HEK293T (cell line): Measurements from ENCODE around the gene ARMC12.

Experiments used
- CTCF ChIA-PET: fragments of 350-600 bp; formaldehyde crosslinking; extraction: SDS; loops from one replicate; lab custom pipeline; 2021; ENCODE audit warnings: antibody characterized with exemption, inconsistent platforms; lab: Yijun Ruan, JAX
- POLR2A ChIA-PET: fragments of 350-600 bp; formaldehyde crosslinking; extraction: SDS; loops from one replicate; lab custom pipeline; 2020; ENCODE audit warnings: antibody characterized with exemption, inconsistent platforms; lab: Yijun Ruan, JAX
- DNase-seq: peaks from one replicate; pipeline ENCODE4 v3.0.0; 2012; ENCODE audit warnings: mixed read lengths; ENCODE audit errors: extremely low spot score
- ARNT ChIP-seq: fragments of 450-650 bp; IDR thresholded peaks from 2 replicates; pipeline ENCODE4 v1.6.1; 2017; ENCODE audit warnings: mild to moderate bottlenecking
- BHLHE40 ChIP-seq: fragments of 450-650 bp; IDR thresholded peaks from 2 replicates; pipeline ENCODE4 v1.6.1; 2016; ENCODE audit warnings: mild to moderate bottlenecking, moderate library complexity, borderline replicate concordance
- CTBP1 ChIP-seq: fragments of 450-650 bp; IDR thresholded peaks from 2 replicates; pipeline ENCODE4 v1.6.1; 2016; ENCODE audit warnings: borderline replicate concordance
- ELF4 ChIP-seq: fragments of 450-650 bp; IDR thresholded peaks from 2 replicates; pipeline ENCODE4 v1.6.1; 2017; ENCODE audit warnings: antibody characterized with exemption
- FOXA1 ChIP-seq: fragments of 450-650 bp; IDR thresholded peaks from 2 replicates; pipeline ENCODE4 v1.6.1; 2016; ENCODE audit warnings: mild to moderate bottlenecking
- FOXK2 ChIP-seq: fragments of 450-650 bp; IDR thresholded peaks from 2 replicates; pipeline ENCODE4 v1.6.1; 2016; ENCODE audit warnings: mild to moderate bottlenecking
- FOXM1 ChIP-seq: fragments of 450-650 bp; IDR thresholded peaks from 2 replicates; pipeline ENCODE4 v1.6.1; 2017; ENCODE audit warnings: mild to moderate bottlenecking, borderline replicate concordance
- HDGF ChIP-seq: fragments of 450-650 bp; IDR thresholded peaks from 2 replicates; pipeline ENCODE4 v1.6.1; 2017; ENCODE audit warnings: antibody characterized with exemption, borderline replicate concordance
- L3MBTL2 ChIP-seq: fragments of 450-650 bp; conservative IDR thresholded peaks from 2 replicates; pipeline ENCODE4 v1.6.1; 2016; ENCODE audit warnings: mild to moderate bottlenecking
- LEF1 ChIP-seq: fragments of 450-650 bp; IDR thresholded peaks from 2 replicates; pipeline ENCODE4 v1.6.1; 2017; ENCODE audit warnings: mild to moderate bottlenecking, borderline replicate concordance
- NFRKB ChIP-seq: fragments of 450-650 bp; IDR thresholded peaks from 2 replicates; pipeline ENCODE4 v1.6.1; 2016; ENCODE audit warnings: mild to moderate bottlenecking, moderate library complexity
- PKNOX1 ChIP-seq: fragments of 450-650 bp; IDR thresholded peaks from 2 replicates; pipeline ENCODE4 v1.6.1; 2016
- SP1 ChIP-seq: fragments of 450-650 bp; IDR thresholded peaks from 2 replicates; pipeline ENCODE4 v1.6.1; 2017
- SUZ12 ChIP-seq: fragments of 450-650 bp; IDR thresholded peaks from 2 replicates; pipeline ENCODE4 v1.6.1; 2016; ENCODE audit warnings: mild to moderate bottlenecking
- TARDBP ChIP-seq: fragments of 450-650 bp; IDR thresholded peaks from 2 replicates; pipeline ENCODE4 v1.6.1; 2016
- ZNF384 ChIP-seq: fragments of 450-650 bp; IDR thresholded peaks from 2 replicates; pipeline ENCODE4 v1.6.1; 2016

The ARMC12 gene

GRCh38 chr6:35777356-35778102 is 40.7 kb downstream of the ARMC12 start:
- POLR2A ChIA-PET = no interaction called here
- TF ChIP-seq FOXK2 (no peak), ZNF384 (no peak)
- CTCF ChIA-PET = no interaction called here
- DNase-seq = no peak

GRCh38 chr6:35778437-35778836 is 41.6 kb downstream of the ARMC12 start:
- POLR2A ChIA-PET = no interaction called here
- TF ChIP-seq PKNOX1 = no peak
- TF ChIP-seq ZNF384 = no peak
- TF ChIP-seq BHLHE40 = no peak
- TF ChIP-seq ARNT = no peak
- TF ChIP-seq FOXA1 = no peak
- TF ChIP-seq HDGF = no peak
- no peak for TF ChIP-seq CTBP1
- TF ChIP-seq ELF4 = no peak
- TF ChIP-seq FOXM1 = no peak
- no peak for TF ChIP-seq SUZ12
- TF ChIP-seq FOXK2 = no peak
- TF ChIP-seq TARDBP = no peak
- TF ChIP-seq L3MBTL2 = no peak
- no peak for TF ChIP-seq LEF1
- no peak for TF ChIP-seq NFRKB
- no peak for TF ChIP-seq SP1
- no peak for DNase-seq
- CTCF ChIA-PET = no interaction called here

GRCh38 chr6:35780719-35781118 is 43.9 kb downstream of the ARMC12 start, which contains the start of gene CLPSL1:
CLPSL1 (plus strand) TSS chr6:35781019; CDS start chr6:35781111, 92 bp downstream.
- ChIA-PET POLR2A (no interaction called here), CTCF (no interaction called here)
- no peak for DNase-seq
- TF ChIP-seq LEF1 (no peak), BHLHE40 (no peak), PKNOX1 (no peak), FOXK2 (no peak), L3MBTL2 (no peak), TARDBP (no peak), CTBP1 (no peak), SP1 (no peak), NFRKB (no peak)

GRCh38 chr6:35781290-35781689 is 44.5 kb downstream of the ARMC12 start:
- CTCF ChIA-PET = no interaction called here
- no peak for TF ChIP-seq ELF4
- TF ChIP-seq NFRKB = no peak
- no peak for TF ChIP-seq CTBP1
- TF ChIP-seq ARNT = no peak
- no peak for TF ChIP-seq PKNOX1
- TF ChIP-seq L3MBTL2 = no peak
- TF ChIP-seq BHLHE40 = no peak
- TF ChIP-seq ZNF384 = no peak
- TF ChIP-seq FOXK2 = no peak
- TF ChIP-seq LEF1 = no peak
- no peak for TF ChIP-seq FOXA1
- no peak for TF ChIP-seq FOXM1
- no peak for TF ChIP-seq TARDBP
- TF ChIP-seq HDGF = no peak
- no peak for TF ChIP-seq SUZ12
- TF ChIP-seq SP1 = no peak
- no peak for DNase-seq
- POLR2A ChIA-PET = no interaction called here

- ChIA-PET POLR2A (no interaction called here), CTCF (no interaction called here)
- TF ChIP-seq FOXK2 (no peak), CTBP1 (no peak), ARNT (no peak), SUZ12 (no peak), BHLHE40 (no peak), NFRKB (no peak), ZNF384 (no peak)
- DNase-seq = no peak
Observed at GRCh38 chr6:35782424-35782823, 45.6 kb downstream of the ARMC12 start.

GRCh38 chr6:35784200-35784599 is 47.4 kb downstream of the ARMC12 start:
- POLR2A ChIA-PET = no interaction called here
- CTCF ChIA-PET = interaction anchor here (0.6 kb wide), 1 partner anchor 1563 kb away, joined by 3 read pairs; no protein-coding TSS in a partner anchor
- DNase-seq = no peak
- TF ChIP-seq SUZ12 (no peak), FOXM1 (no peak), FOXK2 (no peak), PKNOX1 (no peak), HDGF (no peak), BHLHE40 (no peak), ZNF384 (no peak), ARNT (no peak), LEF1 (no peak), SP1 (no peak), NFRKB (no peak)
